Natural killer cell treated with Interleukin-12 subunit alpha and Interleukin-12 subunit beta and Interleukin-15 and Interleukin-18, amount 100 ng/mL, for 72 hours (primary cell): ENCODE data around the gene WNT11. TPM values are rescaled to one million over a fixed set of nuclear protein-coding genes. Genes with fewer than 3 reads are reported as not detected.

Experiments
- ATAC-seq, 2 donors: fragments of 150-1000 bp; cut with Tn5 transposase in 1 of 2; sonication (Bioruptor Pico), chemical (Tn5 transposase) in 1 of 2; 2 replicates each; pipeline ENCODE4 v1.10.0; 2021
- DNase-seq: peaks from one replicate; pipeline ENCODE4 v3.0.0; 2022; ENCODE audit warnings: low spot score
- H3K27ac Mint-ChIP-seq, 2 donors: 1 replicate in 1 of 2; 2 replicates in 1 of 2; pipeline ENCODE4 v1.8.0; 2022; ENCODE audit warnings: mixed read lengths in 2 of 2, mild to moderate bottlenecking in 1 of 2, moderate library complexity in 1 of 2
- H3K27me3 Mint-ChIP-seq, 2 donors: 1 replicate in 1 of 2; 2 replicates in 1 of 2; pipeline ENCODE4 v1.8.0; 2022; ENCODE audit warnings: mixed read lengths in 2 of 2
- H3K36me3 Mint-ChIP-seq: one replicate; pipeline ENCODE4 v1.8.0; 2022; ENCODE audit warnings: mixed read lengths
- H3K4me1 Mint-ChIP-seq, 2 donors: 1 replicate in 1 of 2; 2 replicates in 1 of 2; pipeline ENCODE4 v1.8.0; 2022; ENCODE audit warnings: low read depth in 2 of 2, mixed read lengths in 2 of 2, mild to moderate bottlenecking in 1 of 2
- H3K4me3 Mint-ChIP-seq: one replicate; pipeline ENCODE4 v1.8.0; 2022; ENCODE audit warnings: mixed read lengths
- H3K9me3 Mint-ChIP-seq: 2 replicates; pipeline ENCODE4 v1.8.0; 2022; ENCODE audit warnings: mixed read lengths
- total RNA-seq, 2 donors: library from RNA; stranded (reverse); gene quantifications; one replicate each; pipeline ENCODE4 v1.2.3, GENCODE V29; 2022

Gene WNT11
- total RNA-seq, 2 donors from 2014 or later, result 0.57 to 1.7 TPM

DNA sequence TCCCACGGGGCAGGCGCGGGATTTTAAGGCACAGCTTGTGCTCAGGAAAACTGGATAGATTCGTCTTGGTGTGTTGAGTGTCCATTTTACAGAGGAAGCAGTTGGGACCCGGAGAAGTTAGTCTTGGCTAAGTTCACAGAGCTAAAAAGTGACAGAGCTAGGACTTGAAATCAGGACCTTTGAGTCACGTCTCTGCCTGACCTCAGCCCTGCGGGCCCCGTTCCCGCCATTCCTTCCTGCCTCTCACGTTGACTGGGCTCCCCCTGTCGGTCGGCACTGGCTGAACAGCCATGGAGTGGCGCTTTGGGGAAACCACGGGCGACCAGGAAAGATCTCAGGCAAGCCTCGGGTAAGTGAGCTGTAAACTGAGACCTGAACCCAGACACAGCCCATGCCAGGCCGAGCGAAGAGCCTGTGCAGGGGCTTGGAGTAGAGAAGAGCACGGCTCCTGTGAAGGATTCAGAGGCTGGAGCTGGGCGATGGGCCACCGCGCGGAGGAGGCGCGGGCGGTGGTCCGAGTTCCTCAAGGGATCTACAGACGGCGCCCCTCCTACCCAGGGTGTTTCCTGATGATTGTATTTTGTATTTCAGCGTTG is 54.1 kb downstream of the WNT11 start:
- Mint-ChIP-seq H3K27ac (peak overlapping the region; percentile 69 to 89), H3K27me3 (no peaks in the 10 kb centered on the region), H3K4me1 (peaks cover 24 to 27% of the 10 kb centered on the region in 2 donors), H3K36me3 (no peaks in the 10 kb centered on the region), H3K4me3 (peak overlapping the region; percentile 81), H3K9me3 (no peaks in the 10 kb centered on the region)
- DNase-seq (peak; percentile 87), ATAC-seq (peak; percentile 90 to 92)

DNA sequence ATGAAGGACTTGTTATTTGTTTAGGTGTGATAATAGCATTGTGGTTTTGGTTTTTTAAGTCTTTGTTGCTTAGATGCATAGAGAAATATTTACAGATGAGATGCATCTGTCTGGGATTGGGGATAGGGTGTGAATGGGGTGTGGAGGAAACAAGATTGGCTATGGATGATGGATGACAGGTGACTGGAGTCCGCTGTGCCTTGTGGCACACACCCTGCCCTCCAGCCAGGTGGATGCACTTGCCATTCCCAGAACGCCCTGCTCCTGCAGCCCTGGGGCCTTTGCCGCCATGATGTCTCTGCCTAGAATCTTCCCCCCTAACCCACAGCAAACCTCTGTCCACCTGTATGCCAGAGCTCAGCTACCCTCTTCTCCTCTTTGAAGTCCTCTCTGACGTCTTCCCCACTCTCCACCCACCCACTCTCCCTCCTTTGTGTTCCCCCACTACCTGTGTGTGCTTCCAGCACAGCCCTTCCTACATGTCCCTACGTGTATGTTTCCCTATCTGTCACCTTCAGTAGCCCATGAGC is 54.7 kb downstream of the WNT11 start:
- H3K27ac Mint-ChIP-seq, result peak overlapping the region; percentile 69 to 89
- ATAC-seq, result no peak

DNA sequence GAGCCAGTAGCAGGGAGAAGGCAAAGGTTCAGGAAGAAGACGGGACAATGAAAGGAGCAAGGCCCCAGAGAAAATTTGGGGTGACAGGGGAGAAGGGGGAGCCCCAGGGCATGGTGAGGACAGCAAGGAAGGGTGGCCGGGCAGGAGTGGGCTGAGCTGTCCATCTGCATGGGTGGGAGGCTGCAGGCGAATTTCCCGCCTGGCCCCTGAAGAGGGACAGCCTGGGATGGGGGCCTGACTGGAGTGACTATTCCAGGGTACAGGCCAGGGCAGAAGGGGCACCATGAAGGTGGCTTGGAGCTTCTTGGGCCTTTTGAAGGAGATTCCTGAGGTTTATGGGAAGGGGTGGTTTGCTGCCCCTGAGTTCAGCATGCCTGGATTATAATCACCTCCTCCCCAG is 56.2 kb downstream of the WNT11 start:
- H3K4me3 Mint-ChIP-seq, result no peak overlapping the region
- H3K4me1 Mint-ChIP-seq, result peaks cover 24 to 27% of the 10 kb centered on the region in 2 donors
- H3K9me3 Mint-ChIP-seq, result no peaks in the 10 kb centered on the region
- no peak for ATAC-seq
- H3K27me3 Mint-ChIP-seq, result no peaks in the 10 kb centered on the region
- no peak for DNase-seq
- no peaks in the 10 kb centered on the region for H3K36me3 Mint-ChIP-seq
- H3K27ac Mint-ChIP-seq, result no peak overlapping the region

More for the DNA sequence above, 54.7 kb downstream of the WNT11 start:
- H3K4me1 Mint-ChIP-seq, result peaks cover 24 to 27% of the 10 kb centered on the region in 2 donors
- DNase-seq, result no peak
- no peaks in the 10 kb centered on the region for H3K9me3 Mint-ChIP-seq
- no peaks in the 10 kb centered on the region for H3K36me3 Mint-ChIP-seq
- H3K27me3 Mint-ChIP-seq, result no peaks in the 10 kb centered on the region
- peak overlapping the region; percentile 81 for H3K4me3 Mint-ChIP-seq

DNA sequence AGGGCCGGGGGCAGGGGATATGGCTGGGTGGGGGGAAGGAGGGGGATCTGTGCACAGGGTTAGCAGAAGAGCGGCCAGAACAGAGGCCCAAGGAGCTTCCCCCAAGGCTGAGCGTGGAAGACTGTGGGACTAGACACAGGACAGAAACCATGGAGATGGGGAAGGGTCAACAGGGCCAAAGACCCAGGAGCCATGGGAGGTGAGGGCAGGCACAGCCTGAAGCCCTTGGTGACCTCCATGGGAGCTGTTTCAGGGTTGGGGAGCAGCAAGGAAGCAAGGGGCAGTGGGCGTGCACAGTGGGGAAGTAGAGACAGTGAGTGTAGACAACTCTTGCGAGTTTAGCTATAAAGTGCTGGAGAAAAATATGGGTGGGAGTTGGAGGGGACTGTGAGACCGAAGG is 56.6 kb downstream of the WNT11 start:
- Mint-ChIP-seq H3K9me3 (no peaks in the 10 kb centered on the region), H3K4me3 (no peak overlapping the region), H3K27ac (no peak overlapping the region), H3K36me3 (no peaks in the 10 kb centered on the region), H3K27me3 (no peaks in the 10 kb centered on the region), H3K4me1 (peaks cover 24 to 27% of the 10 kb centered on the region in 2 donors)
- DNase-seq (no peak), ATAC-seq (no peak)

DNA sequence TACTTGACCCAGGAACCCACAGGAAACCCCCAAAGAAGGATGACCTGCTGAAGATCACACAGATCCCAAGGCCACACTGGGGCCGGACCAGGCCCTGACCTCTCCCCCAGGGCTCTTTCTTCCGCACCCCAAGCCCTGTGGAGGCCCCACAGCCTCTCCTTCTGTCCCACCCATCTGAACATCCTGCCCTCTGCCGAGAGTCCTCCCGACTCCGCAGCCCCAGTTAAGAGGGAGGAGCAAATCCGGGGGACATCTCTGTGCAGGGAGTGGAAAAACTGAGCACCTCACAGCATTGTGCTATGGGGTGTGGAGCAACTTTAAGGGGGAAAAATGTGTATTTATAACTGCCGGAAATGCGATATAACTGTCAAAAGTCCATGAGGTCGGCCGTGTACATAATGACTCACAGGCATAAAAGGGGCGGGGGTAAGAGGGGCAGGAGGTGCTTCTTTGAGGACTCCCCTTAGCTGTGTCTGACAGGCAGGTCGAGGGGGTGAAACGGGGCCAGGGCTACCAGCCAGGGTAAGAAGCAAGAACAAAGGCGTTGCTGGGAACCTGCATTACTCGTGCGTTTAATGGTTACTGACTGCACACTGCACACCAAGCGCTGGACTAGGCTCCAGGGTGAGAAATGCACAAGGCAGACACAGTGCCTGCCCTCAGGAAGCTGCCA is 57.2 kb downstream of the WNT11 start:
- Mint-ChIP-seq H3K9me3 (no peaks in the 10 kb centered on the region), H3K4me1 (peaks cover 24 to 27% of the 10 kb centered on the region in 2 donors), H3K27ac (no peak overlapping the region), H3K36me3 (no peaks in the 10 kb centered on the region), H3K27me3 (no peaks in the 10 kb centered on the region), H3K4me3 (no peak overlapping the region)
- DNase-seq, result no peak
- ATAC-seq, result no peak

DNA sequence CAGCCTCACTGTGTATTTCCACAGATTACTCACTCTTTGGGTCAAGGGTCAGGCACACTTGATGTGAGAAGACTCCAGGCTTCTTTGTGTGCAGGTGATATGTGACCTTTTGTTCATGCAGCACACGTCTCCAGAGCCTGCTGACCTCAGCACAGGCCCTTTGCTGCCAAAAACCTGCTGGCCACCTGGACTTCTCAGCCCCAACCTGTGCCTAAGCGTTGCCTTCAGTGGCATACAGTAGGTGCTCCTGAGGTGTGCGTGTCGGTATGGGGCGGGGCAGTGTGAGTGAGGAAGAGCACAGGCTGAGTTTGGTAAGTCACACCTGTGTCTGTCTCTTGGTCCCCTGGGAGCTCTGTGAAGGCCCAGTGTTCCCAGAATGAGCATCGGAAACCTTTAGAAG is 58.1 kb downstream of the WNT11 start:
- Mint-ChIP-seq H3K4me1 (peaks cover 16 to 19% of the 10 kb centered on the region in 2 donors), H3K4me3 (no peak overlapping the region)

DNA sequence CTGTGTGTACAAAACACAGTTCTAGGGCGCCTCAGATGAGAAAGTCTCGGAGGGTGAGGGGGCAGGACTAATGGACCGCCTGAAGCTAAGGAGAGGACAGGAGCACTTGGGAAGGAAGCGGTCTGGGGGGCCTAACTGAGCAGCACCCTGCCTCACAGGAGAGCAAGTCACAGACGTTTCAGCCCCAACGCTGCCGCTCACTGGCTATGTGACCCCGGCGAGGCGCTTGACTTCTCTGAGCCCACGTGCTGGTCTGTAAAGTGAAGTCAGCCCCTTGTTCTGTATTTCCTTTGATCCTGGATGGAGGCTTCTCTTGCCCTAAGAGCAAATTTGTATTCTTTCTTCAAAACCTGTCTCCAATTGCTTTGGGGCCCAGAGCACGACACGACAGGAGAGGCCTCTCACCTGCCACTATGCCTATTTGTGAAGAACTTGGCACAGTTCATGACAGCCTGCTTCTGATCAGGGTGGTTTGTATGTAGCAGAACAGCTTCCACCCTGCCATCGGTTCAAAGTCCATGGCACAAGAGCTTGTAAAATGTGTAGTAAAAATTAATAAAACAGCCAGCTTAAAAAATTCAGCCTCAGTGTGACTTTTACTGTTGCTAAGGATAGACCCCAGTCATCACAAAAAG is 59.1 kb downstream of the WNT11 start:
- Mint-ChIP-seq H3K9me3 (no peaks in the 10 kb centered on the region), H3K27me3 (no peaks in the 10 kb centered on the region), H3K4me3 (no peak overlapping the region), H3K4me1 (peaks cover 6 to 9% of the 10 kb centered on the region in 2 donors), H3K27ac (no peak overlapping the region), H3K36me3 (no peaks in the 10 kb centered on the region)
- no peak for DNase-seq
- no peak for ATAC-seq

More for the DNA sequence above, 58.1 kb downstream of the WNT11 start:
- DNase-seq (no peak), ATAC-seq (no peak)
- H3K27me3 Mint-ChIP-seq, result no peaks in the 10 kb centered on the region
- H3K9me3 Mint-ChIP-seq, result no peaks in the 10 kb centered on the region
- H3K27ac Mint-ChIP-seq, result no peak overlapping the region
- no peaks in the 10 kb centered on the region for H3K36me3 Mint-ChIP-seq

DNA sequence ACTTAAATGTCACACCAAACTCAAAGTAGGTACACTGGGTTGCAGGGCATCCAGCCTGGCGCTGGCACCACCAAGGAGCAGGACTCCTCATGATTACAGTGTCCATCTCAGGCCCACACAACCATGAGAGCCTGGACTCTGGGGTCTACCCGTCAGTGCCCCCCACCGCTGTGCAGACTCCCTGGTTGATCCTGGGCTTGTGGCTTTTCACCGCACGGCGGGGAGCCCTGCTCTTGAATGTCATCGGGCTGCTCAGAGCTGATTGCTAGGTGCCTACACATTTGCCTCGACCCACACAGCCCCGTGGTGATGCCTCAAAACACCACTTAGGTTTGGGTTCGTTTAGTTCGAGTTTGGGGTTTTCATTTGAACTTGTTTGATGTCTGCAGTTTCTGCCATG is 63.0 kb downstream of the WNT11 start:
- no peaks in the 10 kb centered on the region for H3K36me3 Mint-ChIP-seq
- H3K27ac Mint-ChIP-seq, result no peak overlapping the region
- H3K27me3 Mint-ChIP-seq, result no peaks in the 10 kb centered on the region
- H3K4me1 Mint-ChIP-seq, result peaks cover 0 to 5% of the 10 kb centered on the region in 2 donors
- ATAC-seq (no peak), DNase-seq (no peak)
- no peak overlapping the region for H3K4me3 Mint-ChIP-seq
- no peaks in the 10 kb centered on the region for H3K9me3 Mint-ChIP-seq

DNA sequence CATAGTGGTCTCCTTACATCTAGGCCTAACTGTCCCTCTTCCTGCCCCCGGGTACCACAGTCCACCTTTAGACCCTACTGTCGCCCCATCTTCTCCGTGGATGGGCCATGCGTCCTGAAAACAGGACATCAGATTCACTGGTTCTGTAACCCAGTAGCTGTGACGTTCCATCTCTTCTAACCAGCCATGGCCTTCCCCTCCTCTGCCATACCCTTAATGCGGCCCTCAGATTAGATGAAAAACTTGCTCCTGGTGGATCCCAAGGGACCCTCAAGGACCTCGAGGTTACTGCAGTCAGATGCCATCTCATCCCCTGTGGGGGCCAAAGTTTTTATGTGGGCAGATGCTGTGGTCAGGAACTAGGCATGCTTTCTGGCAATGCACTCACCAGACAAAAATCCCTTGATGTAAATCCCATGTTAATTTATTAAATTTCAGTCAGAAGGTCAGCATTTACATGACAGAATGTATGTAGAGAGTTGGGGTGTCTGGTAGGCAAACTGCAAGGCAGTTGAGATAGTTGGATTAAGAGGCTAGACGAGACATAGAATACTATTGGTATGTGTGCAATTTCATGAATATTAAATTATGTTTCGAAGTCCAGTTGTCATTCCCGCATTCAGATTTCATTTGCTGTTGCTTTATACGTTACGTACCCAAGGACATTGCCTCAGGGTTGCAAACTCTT is 64.3 kb downstream of the WNT11 start:
- no peak overlapping the region for H3K4me3 Mint-ChIP-seq

DNA sequence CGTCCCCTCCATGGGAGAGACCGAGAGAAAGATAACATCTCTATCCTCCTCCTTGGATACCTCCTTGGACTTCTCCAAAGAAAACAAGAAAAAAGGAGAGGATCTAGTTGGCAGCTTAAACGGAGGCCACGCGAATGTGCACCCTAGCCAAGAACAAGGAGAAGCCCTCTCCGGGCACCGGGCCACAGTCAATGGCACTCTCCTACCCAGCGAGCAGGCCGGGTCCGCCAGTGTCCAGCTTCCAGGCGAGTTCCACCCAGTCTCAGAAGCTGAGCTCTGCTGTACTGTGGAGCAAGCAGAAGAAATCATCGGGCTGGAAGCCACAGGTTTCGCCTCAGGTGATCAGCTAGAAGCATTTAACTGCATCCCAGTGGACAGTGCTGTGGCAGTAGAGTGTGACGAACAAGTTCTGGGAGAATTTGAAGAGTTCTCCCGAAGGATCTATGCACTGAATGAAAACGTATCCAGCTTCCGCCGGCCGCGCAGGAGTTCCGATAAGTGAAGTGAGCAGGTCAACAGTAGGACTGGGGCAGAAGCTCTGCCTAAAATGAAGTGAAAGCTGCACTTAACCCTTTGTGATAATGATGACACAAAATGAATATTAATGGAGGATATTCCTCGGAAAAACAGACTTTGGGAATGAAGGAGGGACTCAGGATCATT is 65.3 kb downstream of the WNT11 start:
- Mint-ChIP-seq H3K4me3 (no peak overlapping the region), H3K27ac (no peak overlapping the region), H3K4me1 (peaks cover 0 to 5% of the 10 kb centered on the region in 2 donors)

More for the DNA sequence above, 64.3 kb downstream of the WNT11 start:
- no peaks in the 10 kb centered on the region for H3K9me3 Mint-ChIP-seq
- H3K27me3 Mint-ChIP-seq, result no peaks in the 10 kb centered on the region
- DNase-seq (no peak), ATAC-seq (no peak)
- peaks cover 0 to 5% of the 10 kb centered on the region in 2 donors for H3K4me1 Mint-ChIP-seq
- H3K27ac Mint-ChIP-seq, result no peak overlapping the region
- H3K36me3 Mint-ChIP-seq, result no peaks in the 10 kb centered on the region

DNA sequence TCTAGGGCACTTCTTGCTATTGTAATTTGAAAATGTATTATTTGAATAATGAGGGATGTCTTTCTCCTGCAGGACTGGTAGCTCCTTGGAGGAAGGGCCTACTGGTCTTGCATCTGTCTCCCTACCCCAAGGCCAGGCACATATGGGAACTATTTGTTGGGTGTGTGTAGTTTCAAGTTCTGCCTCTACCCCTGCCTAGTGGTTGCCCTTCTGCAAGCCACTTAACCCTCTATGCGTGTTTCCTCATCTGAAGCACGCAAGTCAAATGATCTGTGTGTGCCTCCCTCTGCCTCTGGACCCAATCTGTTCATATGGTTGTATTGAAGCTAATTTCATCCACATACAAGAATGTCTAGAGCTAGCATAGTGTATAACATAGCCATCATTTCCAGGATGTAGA is 67.0 kb downstream of the WNT11 start:
- no peak overlapping the region for H3K27ac Mint-ChIP-seq
- no peaks in the 10 kb centered on the region for H3K27me3 Mint-ChIP-seq
- no peaks in the 10 kb centered on the region for H3K36me3 Mint-ChIP-seq
- no peak for ATAC-seq
- H3K4me3 Mint-ChIP-seq, result no peak overlapping the region
- H3K9me3 Mint-ChIP-seq, result no peaks in the 10 kb centered on the region
- no peak for DNase-seq
- peaks cover 0 to 5% of the 10 kb centered on the region in 2 donors for H3K4me1 Mint-ChIP-seq

More for the DNA sequence above, 65.3 kb downstream of the WNT11 start:
- Mint-ChIP-seq H3K27me3 (no peaks in the 10 kb centered on the region), H3K36me3 (no peaks in the 10 kb centered on the region), H3K9me3 (no peaks in the 10 kb centered on the region)
- DNase-seq, result no peak
- no peak for ATAC-seq
